HepG2 (cell line): ENCODE measurements around the gene TEX261. TPM values are rescaled to one million over a fixed set of nuclear protein-coding genes. Genes with fewer than 3 reads are reported as not detected.

Experiments used
- ARHGAP35 ChIP-seq: sonication (generic); formaldehyde crosslinking; IDR thresholded peaks from 2 replicates; pipeline ENCODE4 v1.9.0; 2022; ENCODE audit warnings: mild to moderate bottlenecking, inconsistent platforms, moderate library complexity, missing genetic modification reagents, borderline replicate concordance
- HDAC2 ChIP-seq: sonication (generic); formaldehyde crosslinking; IDR thresholded peaks from 2 replicates; pipeline ENCODE4 v1.4.0; 2020; ENCODE audit warnings: missing genetic modification reagents
- MEIS1 ChIP-seq: sonication (generic); formaldehyde crosslinking; IDR thresholded peaks from 2 replicates; pipeline ENCODE4 v1.9.0; 2021; ENCODE audit warnings: mild to moderate bottlenecking, missing genetic modification reagents, moderate library complexity, borderline replicate concordance
- NFAT5 ChIP-seq: sonication (generic); formaldehyde crosslinking; IDR thresholded peaks from 2 replicates; pipeline ENCODE4 v1.4.0; 2020; ENCODE audit warnings: missing genetic modification reagents
- NR3C1 ChIP-seq: sonication (generic); formaldehyde crosslinking; IDR thresholded peaks from 2 replicates; pipeline ENCODE4 v1.4.0; 2020; ENCODE audit warnings: missing genetic modification reagents
- PREB ChIP-seq: sonication (generic); formaldehyde crosslinking; IDR thresholded peaks from 2 replicates; pipeline ENCODE4 v1.4.0; 2020; ENCODE audit warnings: missing genetic modification reagents
- SATB2 ChIP-seq: sonication (generic); formaldehyde crosslinking; IDR thresholded peaks from 2 replicates; pipeline ENCODE4 v1.5.0; 2020; ENCODE audit warnings: missing genetic modification reagents
- TBL1XR1 ChIP-seq: fragments of 150-350 bp; IDR thresholded peaks from 2 replicates; pipeline ENCODE4 v1.6.1; 2014; ENCODE audit warnings: borderline replicate concordance, low read length; ENCODE audit not compliant: partially characterized antibody
- TFAP4 ChIP-seq: sonication (generic); IDR thresholded peaks from 2 replicates; pipeline ENCODE4 v1.6.1; 2016; ENCODE audit warnings: low read depth, borderline replicate concordance
- TRIM24 ChIP-seq: sonication (generic); formaldehyde crosslinking; IDR thresholded peaks from 2 replicates; pipeline ENCODE4 v1.8.0; 2022; ENCODE audit warnings: mild to moderate bottlenecking, missing genetic modification reagents
- ZNF180 ChIP-seq: sonication (generic); formaldehyde crosslinking; IDR thresholded peaks from 2 replicates; pipeline ENCODE4 v1.4.0; 2020; ENCODE audit warnings: low read depth, missing genetic modification reagents, borderline replicate concordance
- ZNF224 ChIP-seq: sonication (generic); formaldehyde crosslinking; IDR thresholded peaks from 2 replicates; pipeline ENCODE4 v1.5.0; 2020; ENCODE audit warnings: mild to moderate bottlenecking, missing genetic modification reagents
- ZNF260 ChIP-seq: sonication (generic); formaldehyde crosslinking; IDR thresholded peaks from 2 replicates; pipeline ENCODE4 v1.4.0; 2020; ENCODE audit warnings: missing genetic modification reagents, low read depth, mild to moderate bottlenecking, borderline replicate concordance
- ZNF280D ChIP-seq: sonication (generic); formaldehyde crosslinking; IDR thresholded peaks from 2 replicates; pipeline ENCODE4 v1.5.1; 2020; ENCODE audit warnings: mild to moderate bottlenecking, missing genetic modification reagents
- ZNF44 ChIP-seq: sonication (generic); formaldehyde crosslinking; IDR thresholded peaks from 2 replicates; pipeline ENCODE4 v1.5.1; 2020; ENCODE audit warnings: mild to moderate bottlenecking, missing genetic modification reagents
- ZNF572 ChIP-seq: sonication (generic); formaldehyde crosslinking; IDR thresholded peaks from 2 replicates; pipeline ENCODE4 v1.5.1; 2020; ENCODE audit warnings: mild to moderate bottlenecking, missing genetic modification reagents
- ZNF737 ChIP-seq: sonication (generic); formaldehyde crosslinking; IDR thresholded peaks from 2 replicates; pipeline ENCODE4 v1.5.0; 2020; ENCODE audit warnings: missing genetic modification reagents, mild to moderate bottlenecking, borderline replicate concordance
- ZNF746 ChIP-seq: sonication (generic); formaldehyde crosslinking; IDR thresholded peaks from 2 replicates; pipeline ENCODE4 v1.8.0; 2022; ENCODE audit warnings: mild to moderate bottlenecking, missing genetic modification reagents
- ZNF839 ChIP-seq: sonication (generic); formaldehyde crosslinking; IDR thresholded peaks from 2 replicates; pipeline ENCODE4 v1.4.0; 2020; ENCODE audit warnings: missing genetic modification reagents, mild to moderate bottlenecking, borderline replicate concordance
- polyA plus RNA-seq, 8 experiments: library from polyadenylated mRNA; depleted of rRNA in 3 of 8; stranded (reverse) in 7 of 8; unstranded in 1 of 8; fragments of >200 nt; fragmentation: Illumina TruSeq in 4 of 8; extraction: Trizol in 4 of 8; gene quantifications; 2 replicates each; pipeline versions ENCODE4 v1.2.1 to v1.2.3, GENCODE V29; 2011 to 2016; ENCODE audit warnings: low read depth in 4 of 8, missing spikeins in 1 of 8, mixed read lengths in 1 of 8; ENCODE audit not compliant: insufficient read depth in 1 of 8
- total RNA-seq, 5 experiments: library from RNA; depleted of rRNA; stranded (reverse); fragments of >200 nt; fragmentation: Illumina TruSeq; extraction: Trizol; gene quantifications; 2 replicates each; pipeline ENCODE4 v1.2.3, GENCODE V29; 2016; ENCODE audit warnings: low read depth in 1 of 5

TEX261 gene
- total and polyA plus RNA-seq, 2 of the 13 experiments (the other 11 are each of a cell fraction or from before 2014, with no cell fraction given): 43.8 to 78.7 TPM

- no peak for TF ChIP-seq ZNF839 (CRISPR knock-in tag)
- TF ChIP-seq TBL1XR1: no peak
- TF ChIP-seq ZNF44 (CRISPR knock-in tag): peak; percentile 84; the same call in 1 of the 2 replicates
- no peak for TF ChIP-seq ARHGAP35 (CRISPR knock-in tag)
- TF ChIP-seq NFAT5: peak; percentile 78; the same call in 1 of the 2 replicates
- no peak for TF ChIP-seq ZNF737 (CRISPR knock-in tag)
- peak; percentile 50; the same call in 1 of the 2 replicates for TF ChIP-seq ZNF224 (CRISPR knock-in tag)
- TF ChIP-seq NR3C1: no peak
- TF ChIP-seq TRIM24 (CRISPR knock-in tag): no peak
- TF ChIP-seq ZNF180: 0 out of 2 replicates have a peak, but pooled peaks have one; percentile 72
- TF ChIP-seq ZNF260 (CRISPR knock-in tag): no peak
- peak; percentile 66; the same call in 1 of the 2 replicates for TF ChIP-seq SATB2 (CRISPR knock-in tag)
- TF ChIP-seq ZNF746 (CRISPR knock-in tag): no peak
- peak; percentile 59; the same call in 1 of the 2 replicates for TF ChIP-seq ZNF280D (CRISPR knock-in tag)
- 0 out of 2 replicates have a peak, but pooled peaks have one; percentile 80 for TF ChIP-seq ZNF572 (CRISPR knock-in tag)
- TF ChIP-seq PREB (CRISPR knock-in tag): 0 out of 2 replicates have a peak, but pooled peaks have one; percentile 77
- TF ChIP-seq MEIS1 (CRISPR knock-in tag): 0 out of 2 replicates have a peak, but pooled peaks have one; percentile 54
- TF ChIP-seq HDAC2 (CRISPR knock-in tag): 0 out of 2 replicates have a peak, but pooled peaks have one; percentile 15
- no peak for TF ChIP-seq TFAP4
Measured at GRCh38 chr2:70948337-70949003, 46.2 kb downstream of the TEX261 start (continued).
